ENCODE results near the gene CRBN.

CRBN gene

GRCh38 chr3:3192286-3192675 lies 12.8 kb upstream of the CRBN start:
- Histone ChIP-seq H2AFZ (ENCODE audit: low read length) (no peak overlapping the region), H3K9ac (ENCODE audit: low read length) (no peak overlapping the region), H3K4me3 (ENCODE audit: low read length) (no peak overlapping the region), H3K9me2 (replicated peaks; ENCODE audit: insufficient read depth, low read length) (no peaks in the 10 kb centered on the region), H3K4me1 (ENCODE audit: low read length) (no peaks in the 10 kb centered on the region), H4K20me1 (ENCODE audit: insufficient read depth, low read length) (no peaks in the 10 kb centered on the region), H3K27ac (ENCODE audit: low read length) (no peak overlapping the region), H3K27me3 (replicated peaks; ENCODE audit: insufficient read depth, low read length) (no peaks in the 10 kb centered on the region), H3K4me2 (ENCODE audit: low read depth, low read length) (no peak overlapping the region), H3K9me3 (replicated peaks; ENCODE audit: insufficient read depth, low read length) (no peaks in the 10 kb centered on the region), H3F3A (ENCODE audit: insufficient read depth, low read length) (no peaks in the 10 kb centered on the region), H3K36me3 (replicated peaks; ENCODE audit: insufficient read depth, low read length) (no peaks in the 10 kb centered on the region), H3K79me2 (ENCODE audit: low read length) (no peaks in the 10 kb centered on the region)
- DNase-seq: no peak
- TF ChIP-seq EZH2phosphoT487 (IDR thresholded peaks at IDR 0.05; ENCODE audit: low read length) (no peak), CTCF (IDR thresholded peaks at IDR 0.05; ENCODE audit: low read length) (no peak), EZH2 (optimal IDR thresholded peaks at IDR 0.05; ENCODE audit: low read depth, low read length) (no peak)

- H2AFZ ChIP-seq (ENCODE audit: low read length): no peak overlapping the region
- no peaks in the 10 kb centered on the region for H3K27me3 ChIP-seq (replicated peaks; ENCODE audit: insufficient read depth, low read length)
- no peaks in the 10 kb centered on the region for H3K9me2 ChIP-seq (replicated peaks; ENCODE audit: insufficient read depth, low read length)
- DNase-seq: no peak
- no peak overlapping the region for H3K9ac ChIP-seq (ENCODE audit: low read length)
- H3K79me2 ChIP-seq (ENCODE audit: low read length): no peaks in the 10 kb centered on the region
- no peak overlapping the region for H3K4me3 ChIP-seq (ENCODE audit: low read length)
- no peaks in the 10 kb centered on the region for H3F3A ChIP-seq (ENCODE audit: insufficient read depth, low read length)
- H3K4me1 ChIP-seq (ENCODE audit: low read length): no peaks in the 10 kb centered on the region
- H3K27ac ChIP-seq (ENCODE audit: low read length): no peak overlapping the region
- no peak overlapping the region for H3K4me2 ChIP-seq (ENCODE audit: low read depth, low read length)
- no peaks in the 10 kb centered on the region for H4K20me1 ChIP-seq (ENCODE audit: insufficient read depth, low read length)
- H3K36me3 ChIP-seq (replicated peaks; ENCODE audit: insufficient read depth, low read length): no peaks in the 10 kb centered on the region
- H3K9me3 ChIP-seq (replicated peaks; ENCODE audit: insufficient read depth, low read length): no peaks in the 10 kb centered on the region
- no peak for TF ChIP-seq EZH2phosphoT487 (IDR thresholded peaks at IDR 0.05; ENCODE audit: low read length)
- no peak for TF ChIP-seq CTCF (IDR thresholded peaks at IDR 0.05; ENCODE audit: low read length)
- no peak for TF ChIP-seq EZH2 (optimal IDR thresholded peaks at IDR 0.05; ENCODE audit: low read depth, low read length)
Measured at GRCh38 chr3:3191675-3192285, 12.3 kb upstream of the CRBN start.

GRCh38 chr3:3189961-3190360 lies 10.5 kb upstream of the CRBN start:
- Histone ChIP-seq H3K36me3 (replicated peaks; ENCODE audit: insufficient read depth, low read length) (no peaks in the 10 kb centered on the region), H3K9me2 (replicated peaks; ENCODE audit: insufficient read depth, low read length) (no peaks in the 10 kb centered on the region), H3K4me3 (ENCODE audit: low read length) (no peak overlapping the region), H4K20me1 (ENCODE audit: insufficient read depth, low read length) (no peaks in the 10 kb centered on the region), H3K9me3 (replicated peaks; ENCODE audit: insufficient read depth, low read length) (no peaks in the 10 kb centered on the region), H3K4me1 (ENCODE audit: low read length) (no peaks in the 10 kb centered on the region), H3K27me3 (replicated peaks; ENCODE audit: insufficient read depth, low read length) (no peaks in the 10 kb centered on the region), H3K4me2 (ENCODE audit: low read depth, low read length) (no peak overlapping the region), H3K9ac (ENCODE audit: low read length) (no peak overlapping the region), H3K27ac (ENCODE audit: low read length) (no peak overlapping the region), H2AFZ (ENCODE audit: low read length) (no peak overlapping the region), H3K79me2 (ENCODE audit: low read length) (no peaks in the 10 kb centered on the region), H3F3A (ENCODE audit: insufficient read depth, low read length) (no peaks in the 10 kb centered on the region)
- TF ChIP-seq CTCF (IDR thresholded peaks at IDR 0.05; ENCODE audit: low read length) (no peak), EZH2 (optimal IDR thresholded peaks at IDR 0.05; ENCODE audit: low read depth, low read length) (no peak), EZH2phosphoT487 (IDR thresholded peaks at IDR 0.05; ENCODE audit: low read length) (no peak)
- DNase-seq: no peak

All from MM.1S (cell line).